Occipital lobe (tissue), 2 donors: ENCODE results near the gene ADGRA3. TPM values are rescaled to one million over a fixed set of nuclear protein-coding genes. Genes with fewer than 3 reads are reported as not detected.

Experiments
- DNase-seq: peaks from one replicate; lab custom pipeline; 2025; lab: John Stamatoyannopoulos, UW
- total RNA-seq: library from RNA; depleted of rRNA; stranded (reverse); fragments of >200 nt; gene quantifications from one replicate; pipeline ENCODE4 v1.2.3, GENCODE V29; 2014

Gene ADGRA3
- total RNA-seq, result 56.6 TPM

- peak; percentile 42 for DNase-seq
Observed at GRCh38 chr4:22515888-22516541, at the start of gene ADGRA3. Gene ADGRA3, minus strand, starts transcription at chr4:22516066. Its CDS starts 282 bp downstream, at chr4:22515784.

- no peak for DNase-seq
Observed at GRCh38 chr4:22556495-22556894, 40.6 kb upstream of the ADGRA3 start.

- no peak for DNase-seq
Observed at GRCh38 chr4:22554670-22555069, 38.8 kb upstream of the ADGRA3 start.

- DNase-seq, result no peak
Observed at GRCh38 chr4:22553560-22553959, 37.7 kb upstream of the ADGRA3 start.

- no peak for DNase-seq
Observed at GRCh38 chr4:22552812-22553211, 36.9 kb upstream of the ADGRA3 start.

- DNase-seq, result no peak
Observed at GRCh38 chr4:22551550-22551949, 35.7 kb upstream of the ADGRA3 start.

- no peak for DNase-seq
Observed at GRCh38 chr4:22546299-22546698, 30.4 kb upstream of the ADGRA3 start.

GRCh38 chr4:22539251-22539650, 23.4 kb upstream of the ADGRA3 start:
- DNase-seq, result no peak

GRCh38 chr4:22537864-22538263, 22.0 kb upstream of the ADGRA3 start:
- DNase-seq, result no peak

- DNase-seq, result no peak
Observed at GRCh38 chr4:22534374-22534773, 18.5 kb upstream of the ADGRA3 start.

- DNase-seq, result no peak
Observed at GRCh38 chr4:22532896-22533295, 17.0 kb upstream of the ADGRA3 start.

- DNase-seq, result no peak
Observed at GRCh38 chr4:22532117-22532516, 16.3 kb upstream of the ADGRA3 start.

- DNase-seq, result no peak
Observed at GRCh38 chr4:22531311-22532019, 15.6 kb upstream of the ADGRA3 start.

- no peak for DNase-seq
Observed at GRCh38 chr4:22524895-22525294, 9.0 kb upstream of the ADGRA3 start.

GRCh38 chr4:22522706-22523501, 7.0 kb upstream of the ADGRA3 start:
- DNase-seq, result no peak

GRCh38 chr4:22522206-22522605, 6.3 kb upstream of the ADGRA3 start:
- DNase-seq, result no peak

- no peak for DNase-seq
Observed at GRCh38 chr4:22521240-22521639, 5.4 kb upstream of the ADGRA3 start.

- peak; percentile 37 for DNase-seq
Observed at GRCh38 chr4:22515145-22515887, 550 bp downstream of the ADGRA3 start.

GRCh38 chr4:22514481-22514880, 1.4 kb downstream of the ADGRA3 start:
- DNase-seq, result no peak

- no peak for DNase-seq
Observed at GRCh38 chr4:22514001-22514400, 1.9 kb downstream of the ADGRA3 start.

GRCh38 chr4:22512306-22512705, 3.6 kb downstream of the ADGRA3 start:
- no peak for DNase-seq

- no peak for DNase-seq
Observed at GRCh38 chr4:22510750-22511149, 5.1 kb downstream of the ADGRA3 start.
